GM12892 (cell line): Measurements from ENCODE around the gene CIB4.

Experiments used
- POLR2A ChIP-seq: IDR thresholded peaks from 2 replicates; pipeline ENCODE4 v1.6.1; 2011; ENCODE audit warnings: low read depth, low read length, control low read depth
- POLR2AphosphoS5 ChIP-seq: IDR thresholded peaks from 2 replicates; pipeline ENCODE4 v1.6.1; 2011; ENCODE audit warnings: low read depth, low read length, control low read depth
- TAF1 ChIP-seq: IDR thresholded peaks from 2 replicates; pipeline ENCODE4 v1.6.1; 2011; ENCODE audit warnings: low read depth, mild to moderate bottlenecking, control low read depth, low read length, borderline replicate concordance

GRCh38 chr2:26533661-26534060 is 107.5 kb downstream of the CIB4 start:
- no peak for TF ChIP-seq POLR2AphosphoS5
- TF ChIP-seq POLR2A: no peak
- TF ChIP-seq TAF1: no peak
